ENCODE results near the gene CAMK2B.

DNA sequence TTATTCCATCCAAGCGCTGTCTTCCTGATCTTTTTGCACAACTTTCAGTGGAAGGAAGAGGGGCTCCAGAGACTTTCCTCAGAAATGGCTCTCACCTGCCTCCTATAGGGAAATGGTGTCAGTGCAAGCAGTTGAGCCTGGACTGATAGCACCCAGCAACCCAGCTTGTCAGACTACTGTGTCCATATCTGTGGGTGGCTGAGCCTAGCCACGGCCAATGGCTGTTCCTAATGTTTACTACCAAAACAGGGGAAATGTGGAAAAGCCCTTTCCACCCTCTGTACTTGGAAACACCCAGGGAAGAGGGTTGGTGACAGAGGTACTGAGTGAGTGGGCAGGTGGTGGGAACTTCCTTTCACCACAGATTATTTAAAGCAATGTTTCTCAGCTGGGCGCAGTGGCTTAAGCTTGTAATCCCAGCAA, 128.9 kb downstream of the CAMK2B start:
- TF ChIP-seq POLR2AphosphoS5 (IDR thresholded peaks at IDR 0.05; ENCODE audit: low read depth, low read length) (no peak), POLR2A (IDR thresholded peaks at IDR 0.05; ENCODE audit: low read depth, low read length) (no peak)
